GM19438 (cell line): ENCODE measurements around the gene ACADM.
"Not testable (repeated sequence)": the region's sequence is repeated elsewhere in the genome, so short reads cannot be mapped to it uniquely, and the experiment has no call there.

ENCODE experiments used
- ATAC-seq: cut with Tn5 transposase; IDR thresholded peaks from one replicate; pipeline ENCODE4 v1.9.1; 2021; ENCODE audit warnings: low read depth; ENCODE audit not compliant: unreplicated experiment

The ACADM gene

DNA sequence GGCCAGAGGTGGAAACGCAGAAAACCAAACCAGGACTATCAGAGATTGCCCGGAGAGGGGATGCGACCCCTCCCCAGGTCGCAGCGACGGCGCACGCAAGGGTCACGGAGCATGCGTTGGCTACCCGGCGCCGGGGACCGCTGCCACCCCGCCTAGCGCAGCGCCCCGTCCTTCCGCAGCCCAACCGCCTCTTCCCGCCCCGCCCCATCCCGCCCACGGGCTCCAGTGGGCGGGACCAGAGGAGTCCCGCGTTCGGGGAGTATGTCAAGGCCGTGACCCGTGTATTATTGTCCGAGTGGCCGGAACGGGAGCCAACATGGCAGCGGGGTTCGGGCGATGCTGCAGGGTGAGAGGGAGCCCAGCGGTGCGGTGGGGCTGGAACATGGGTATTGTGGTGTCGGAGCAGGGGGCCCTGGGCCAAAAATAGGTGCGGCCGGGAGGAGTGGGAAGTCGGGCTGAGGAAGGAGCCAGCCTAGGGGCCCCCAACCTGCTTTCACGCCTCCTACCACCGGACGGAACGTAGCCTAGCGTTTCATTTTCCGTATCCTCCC lies at the start of gene ACADM:
TSS of gene ACADM (plus strand) at position 238 of the 551 bp plus-strand sequence. CDS start at position 317, 79 bp downstream.
- peak; percentile 91 for ATAC-seq

DNA sequence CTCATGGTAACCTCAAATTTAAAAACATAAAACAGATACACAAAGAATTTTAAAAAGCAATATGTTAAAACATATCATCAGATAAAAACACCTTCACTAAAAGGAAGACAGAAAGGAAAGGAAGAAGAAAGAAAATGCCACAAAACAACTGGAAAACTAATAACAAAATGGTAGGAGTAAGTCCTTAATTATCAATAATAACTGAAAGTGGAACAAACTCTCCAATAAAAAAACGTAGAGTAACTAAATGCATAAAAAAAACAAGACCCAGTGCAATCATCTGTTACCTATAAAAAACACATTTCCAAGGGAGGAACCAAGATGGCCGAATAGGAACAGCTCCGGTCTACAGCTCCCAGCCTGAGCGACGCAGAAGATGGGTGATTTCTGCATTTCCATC lies 47.1 kb upstream of the ACADM start:
- no peak for ATAC-seq

DNA sequence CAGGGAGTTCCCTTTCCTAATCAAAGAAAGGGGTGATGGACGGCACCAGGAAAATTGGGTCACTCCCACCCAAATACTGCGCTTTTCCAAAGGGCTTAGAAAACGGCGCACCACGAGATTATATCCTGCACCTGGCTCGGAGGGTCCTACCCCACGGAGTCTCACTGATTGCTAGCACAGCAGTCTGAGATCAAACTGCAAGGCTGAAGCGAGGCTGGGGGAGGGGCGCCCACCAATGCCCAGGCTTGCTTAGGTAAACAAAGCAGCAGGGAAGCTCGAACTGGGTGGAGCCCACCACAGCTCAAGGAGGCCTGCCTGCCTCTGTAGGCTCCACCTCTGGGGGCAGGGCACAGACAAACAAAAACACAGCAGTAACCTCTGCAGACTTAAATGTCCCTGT lies 46.5 kb upstream of the ACADM start:
- ATAC-seq = not testable (repeated sequence)

DNA sequence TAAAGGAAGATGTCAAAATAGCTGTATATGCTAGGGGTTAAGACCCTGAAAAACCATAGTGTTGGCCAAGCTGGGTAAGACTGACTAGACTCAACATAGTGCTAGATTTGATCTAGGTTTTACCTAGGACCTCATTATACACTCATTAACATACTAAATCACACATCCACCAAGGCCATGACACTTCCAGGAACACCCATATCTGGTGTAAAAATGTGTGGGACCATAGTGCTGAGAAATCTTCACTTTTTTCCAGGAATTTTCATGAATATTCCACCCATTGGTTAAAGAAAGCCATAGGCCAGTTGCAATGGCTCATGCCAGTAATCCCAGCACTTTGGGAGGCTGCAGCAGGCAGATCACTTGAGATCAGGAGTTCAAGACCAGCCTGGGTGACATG lies 34.0 kb upstream of the ACADM start:
- ATAC-seq = no peak

DNA sequence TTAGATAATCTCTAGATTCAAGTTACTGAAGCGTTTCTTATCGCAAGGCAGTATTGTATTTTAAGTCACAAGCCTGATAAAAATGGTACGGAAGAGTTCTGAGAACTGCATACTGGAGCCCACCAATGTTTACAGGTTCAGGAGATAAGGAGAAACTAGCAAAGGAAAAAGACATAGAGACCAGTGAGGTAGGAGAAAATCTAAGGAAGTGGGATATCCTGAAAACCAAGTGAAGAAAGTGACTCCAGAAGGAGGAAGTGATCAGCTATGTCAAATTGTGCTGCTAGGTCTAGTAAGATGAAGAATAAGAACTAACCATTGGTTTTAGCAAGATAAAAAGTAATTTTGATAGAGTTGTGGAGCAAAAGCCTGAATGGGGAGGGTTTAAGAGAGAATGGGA lies 31.0 kb upstream of the ACADM start:
- no peak for ATAC-seq

DNA sequence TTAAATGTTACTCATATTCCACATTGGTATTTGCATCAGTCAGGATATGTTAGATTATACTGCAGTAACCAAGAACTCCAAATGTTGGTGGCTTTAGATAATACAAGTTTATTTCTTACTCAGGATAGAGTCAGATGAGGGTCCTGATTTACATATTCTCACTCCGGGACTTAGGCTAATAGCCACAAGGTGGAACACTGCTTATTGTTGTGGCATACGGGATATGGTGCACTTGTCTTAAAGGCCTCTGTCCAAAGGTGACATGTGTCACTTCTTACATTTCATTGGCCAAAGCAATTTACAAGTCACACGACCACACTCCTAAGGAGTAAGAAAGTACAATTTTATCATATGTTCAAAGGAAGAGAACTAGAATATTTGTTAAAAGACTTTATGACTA lies 28.5 kb upstream of the ACADM start:
- ATAC-seq = no peak

DNA sequence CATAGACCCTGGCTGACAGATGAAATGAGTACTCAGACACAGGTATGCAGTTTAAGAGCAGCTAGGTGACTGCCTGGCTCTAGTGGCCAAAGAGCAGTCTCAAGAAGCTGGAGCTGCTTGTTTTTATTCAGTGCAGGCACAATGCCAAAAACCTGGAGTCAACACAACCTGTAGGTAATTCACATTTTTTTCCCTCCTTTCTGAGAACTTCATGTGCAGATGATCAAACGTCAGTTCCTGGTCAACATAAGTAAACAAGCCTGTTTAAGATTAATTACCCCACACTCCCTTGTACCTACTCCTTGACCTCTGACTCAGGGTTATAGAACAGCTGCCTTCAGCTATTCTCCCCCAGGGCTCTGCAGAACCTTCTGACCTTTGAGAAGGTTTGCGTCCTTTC lies 17.3 kb upstream of the ACADM start:
- ATAC-seq = no peak

DNA sequence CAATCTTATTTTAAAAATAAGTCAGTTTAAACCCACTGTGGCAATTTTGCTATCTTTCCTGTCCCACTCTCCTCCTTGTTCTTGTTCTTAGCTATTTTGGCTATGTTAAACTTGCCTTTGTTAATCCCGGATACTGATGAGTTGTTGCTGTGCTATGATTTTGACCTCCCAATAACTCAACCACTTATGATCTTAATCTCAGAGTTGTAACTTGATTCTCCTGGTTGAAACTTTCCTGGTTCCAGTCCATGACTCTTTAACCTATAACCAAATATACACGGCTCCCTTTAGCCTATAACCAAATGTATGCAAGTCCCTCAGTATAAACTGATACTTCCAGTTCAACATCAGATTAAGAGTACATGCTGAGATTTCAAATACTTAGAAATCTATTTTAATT lies 15.6 kb upstream of the ACADM start:
- no peak for ATAC-seq

DNA sequence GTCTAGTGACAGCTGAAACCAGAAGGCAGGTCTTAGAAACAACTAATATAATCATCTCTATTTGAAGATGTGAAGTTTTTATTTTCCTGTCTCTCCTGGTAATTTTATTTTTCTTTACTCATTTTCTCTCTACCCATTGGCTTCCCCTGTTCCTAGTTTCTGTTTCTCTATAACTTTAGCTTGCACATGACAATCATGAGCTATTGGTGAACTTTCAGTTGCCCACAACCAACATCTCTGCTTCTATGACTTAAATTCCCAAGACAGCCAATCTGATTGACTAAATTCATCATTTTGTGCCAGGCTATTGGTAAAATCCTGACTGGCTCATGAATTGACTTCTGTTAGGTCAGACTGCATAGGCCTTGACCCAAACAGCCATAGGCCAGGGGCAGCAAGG lies 13.7 kb upstream of the ACADM start:
- ATAC-seq = no peak

DNA sequence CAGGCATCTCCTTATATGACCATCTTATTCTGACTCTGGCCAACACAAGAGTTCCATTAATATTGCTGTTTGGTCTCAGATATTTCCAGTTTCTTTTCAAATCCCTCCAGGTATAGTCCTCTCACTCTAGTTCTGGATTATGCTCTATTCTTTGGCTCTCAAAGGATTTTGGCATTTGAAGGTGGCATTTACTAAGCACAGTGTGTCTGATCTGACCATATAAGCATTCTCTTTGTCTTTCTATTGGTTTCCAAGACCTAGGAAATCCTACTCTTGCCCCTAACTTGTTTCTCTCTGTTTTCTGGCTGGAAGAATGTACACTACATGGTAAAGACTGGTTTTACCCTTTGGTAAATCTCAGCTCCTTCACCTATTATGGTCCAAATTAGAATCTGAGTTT lies 12.7 kb upstream of the ACADM start:
- no peak for ATAC-seq

DNA sequence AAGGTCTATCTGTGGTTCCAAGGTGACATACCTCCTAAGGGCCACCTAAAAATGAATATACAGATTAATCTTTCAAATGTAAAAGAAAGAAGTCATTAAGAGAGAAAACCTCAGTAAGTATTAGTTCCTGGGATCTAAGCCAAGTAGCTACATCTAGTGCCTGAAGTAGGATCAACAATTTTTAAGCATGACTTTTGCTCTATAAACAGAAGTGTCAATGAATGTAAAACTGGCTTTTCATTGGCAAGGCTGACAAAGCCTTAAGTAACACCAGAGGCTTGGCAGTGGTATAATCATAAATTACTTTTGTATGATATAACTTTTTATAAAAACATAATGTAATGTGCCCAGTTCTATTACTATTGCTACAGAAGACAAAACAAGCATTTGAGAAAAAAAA lies 12.2 kb upstream of the ACADM start:
- no peak for ATAC-seq

DNA sequence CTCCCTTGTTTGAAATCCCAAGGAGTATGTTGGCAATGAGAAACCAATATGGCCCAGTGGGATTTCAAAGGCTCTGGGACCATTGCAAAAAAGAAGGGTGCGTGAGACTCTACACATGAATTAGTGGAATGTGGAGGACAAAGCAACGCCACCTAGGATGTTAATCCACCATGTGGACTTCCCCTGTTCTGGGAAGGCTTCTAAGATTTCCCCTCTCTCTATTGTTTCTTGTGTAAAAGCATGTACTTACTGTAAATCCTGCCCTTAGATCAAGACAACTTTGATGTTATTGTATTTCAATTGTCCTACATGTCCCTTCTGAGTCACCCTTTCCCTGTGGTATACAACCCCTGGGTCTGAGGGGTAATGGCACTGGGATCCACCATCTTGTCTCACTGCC lies 4.7 kb upstream of the ACADM start:
- no peak for ATAC-seq

DNA sequence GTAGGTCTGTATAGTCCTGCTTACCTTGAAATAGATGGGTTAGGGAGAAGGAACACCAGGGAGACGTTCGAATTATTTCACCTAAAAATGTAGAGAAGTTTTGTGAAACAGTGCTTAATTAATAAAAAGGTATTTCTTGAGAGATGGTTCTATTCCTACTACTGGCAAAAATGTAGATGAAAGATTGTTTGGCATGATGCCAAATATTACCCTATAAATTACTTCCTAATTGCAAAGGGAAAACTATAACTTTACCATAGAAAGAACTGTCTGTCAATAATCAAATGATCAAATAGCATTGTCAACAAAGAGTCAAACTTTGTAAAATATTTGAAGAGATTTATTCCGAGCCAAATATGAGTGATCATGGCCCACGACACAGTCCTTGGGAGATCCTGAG lies 4.2 kb upstream of the ACADM start:
- ATAC-seq = no peak

DNA sequence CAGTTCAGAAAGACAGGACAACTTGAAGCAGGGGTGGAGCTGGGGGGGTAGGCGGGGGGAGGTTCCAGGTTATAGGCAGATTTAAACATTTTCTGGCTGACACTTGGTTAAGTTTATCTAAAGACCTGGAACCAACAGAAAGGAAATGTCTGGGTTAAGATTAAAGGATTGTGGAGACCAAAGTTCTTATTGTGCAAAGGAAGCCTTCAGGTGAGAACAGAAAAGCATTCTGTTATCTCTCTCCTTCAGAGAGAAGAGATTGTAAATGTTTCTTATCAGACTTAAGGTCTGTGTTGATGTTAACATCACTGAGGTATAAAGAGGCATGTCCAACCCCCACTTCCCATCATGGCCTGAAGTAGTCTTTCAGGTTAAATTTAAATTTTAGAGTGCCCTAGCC lies 3.7 kb upstream of the ACADM start:
- ATAC-seq = no peak

DNA sequence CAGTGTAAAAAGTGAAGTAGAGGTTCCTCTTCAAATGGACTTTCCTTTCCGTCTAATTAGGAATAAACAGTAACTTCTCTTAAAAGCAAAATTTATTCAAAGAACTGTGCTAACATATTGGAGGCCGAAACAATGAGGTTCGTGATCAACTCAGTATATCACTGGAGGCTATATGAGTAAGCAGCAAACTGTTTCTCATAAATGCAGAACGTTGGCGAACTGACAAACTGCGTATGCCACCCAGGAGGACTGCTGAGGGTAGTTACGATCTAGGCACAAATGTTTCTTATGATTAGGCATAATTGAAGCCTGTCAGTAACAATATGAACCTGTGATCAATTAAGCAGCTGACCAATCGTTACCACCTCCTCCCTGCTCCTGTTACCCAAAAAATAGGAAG lies 2.3 kb upstream of the ACADM start:
- not testable (repeated sequence) for ATAC-seq

DNA sequence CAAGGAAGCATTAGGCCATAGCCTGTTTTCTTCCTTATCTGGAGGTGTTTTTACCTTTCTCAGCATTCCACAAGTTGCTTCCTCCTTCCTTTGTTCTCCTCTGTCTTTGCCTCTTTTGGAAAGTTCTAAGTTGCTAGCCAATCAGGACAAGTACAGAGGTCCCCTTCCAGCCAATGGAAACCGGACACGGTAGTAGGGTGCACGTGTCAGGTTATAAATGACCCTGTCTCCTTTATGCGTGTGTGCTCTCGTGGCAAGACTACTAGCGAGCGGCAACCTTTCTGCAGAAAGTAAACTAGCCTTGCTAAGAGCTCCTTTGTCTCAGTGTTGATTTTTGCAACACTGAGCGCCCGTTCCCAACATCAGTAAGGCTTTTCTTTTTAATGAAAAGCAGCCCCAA lies 1.5 kb upstream of the ACADM start:
- no peak for ATAC-seq

DNA sequence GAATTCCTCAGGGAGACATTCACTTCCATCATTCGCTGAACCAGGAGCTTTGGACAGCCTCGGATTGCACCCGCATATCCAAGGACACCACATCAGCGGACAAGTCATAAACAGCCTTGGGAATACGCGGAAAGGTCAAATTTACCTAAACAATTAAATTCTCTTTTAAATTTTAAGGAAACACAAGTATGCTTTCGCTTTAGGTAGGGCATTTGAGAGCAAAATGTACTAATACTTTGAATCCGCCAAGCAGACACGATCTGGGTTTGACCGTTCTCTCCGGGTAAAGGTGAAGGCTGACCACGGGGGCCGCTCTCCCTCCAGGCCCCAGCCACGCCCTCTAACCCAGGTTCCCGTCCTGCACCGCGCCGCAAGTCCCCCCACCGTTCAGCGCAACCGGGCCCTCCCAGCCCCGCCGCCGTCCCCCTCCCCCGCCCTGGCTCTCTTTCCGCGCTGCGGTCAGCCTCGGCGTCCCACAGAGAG lies 479 bp upstream of the ACADM start:
- peak; percentile 70 for ATAC-seq

DNA sequence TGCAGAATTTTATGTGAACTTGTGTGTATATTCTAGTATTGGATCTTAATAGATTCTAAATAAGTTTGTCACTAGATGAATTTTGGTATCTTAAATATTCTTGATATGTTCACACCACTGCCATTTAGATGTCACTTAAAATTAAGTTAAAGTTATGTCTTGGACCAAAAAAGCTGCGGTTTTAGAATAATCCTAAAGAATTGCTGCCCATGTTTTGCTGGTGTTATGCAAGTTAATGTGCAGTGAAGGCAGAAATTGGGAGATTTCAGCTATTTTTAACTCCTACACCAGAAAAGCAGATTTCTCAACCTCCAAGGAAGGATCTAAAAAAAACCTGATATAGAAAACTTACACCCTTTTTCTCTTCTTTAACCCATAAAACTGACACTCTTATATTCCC lies 757 bp downstream of the ACADM start:
- ATAC-seq = no peak

DNA sequence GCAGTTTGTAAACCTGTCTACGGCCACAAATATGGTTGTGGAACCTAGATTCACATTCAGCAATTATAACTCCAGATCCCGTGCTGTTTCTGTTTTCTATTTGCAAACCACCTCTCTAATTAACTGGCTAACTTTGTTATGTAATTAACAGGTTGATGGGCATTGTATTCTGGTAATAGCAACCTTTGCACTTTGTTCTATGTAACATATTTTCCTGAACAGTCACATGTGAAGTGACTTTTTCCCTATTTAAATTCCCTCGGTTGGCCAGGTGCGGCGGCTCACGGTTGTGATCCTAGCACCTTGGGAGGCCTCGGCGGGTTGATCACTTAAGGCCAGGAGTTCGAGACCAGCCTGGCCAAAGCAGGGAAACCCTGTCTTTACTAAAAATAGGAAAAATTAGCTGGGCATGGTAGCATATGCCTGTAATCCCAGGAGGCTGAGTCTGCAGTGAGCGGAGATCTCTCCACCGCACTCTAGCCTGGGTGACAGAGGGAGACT lies 1.4 kb downstream of the ACADM start:
- ATAC-seq = no peak

DNA sequence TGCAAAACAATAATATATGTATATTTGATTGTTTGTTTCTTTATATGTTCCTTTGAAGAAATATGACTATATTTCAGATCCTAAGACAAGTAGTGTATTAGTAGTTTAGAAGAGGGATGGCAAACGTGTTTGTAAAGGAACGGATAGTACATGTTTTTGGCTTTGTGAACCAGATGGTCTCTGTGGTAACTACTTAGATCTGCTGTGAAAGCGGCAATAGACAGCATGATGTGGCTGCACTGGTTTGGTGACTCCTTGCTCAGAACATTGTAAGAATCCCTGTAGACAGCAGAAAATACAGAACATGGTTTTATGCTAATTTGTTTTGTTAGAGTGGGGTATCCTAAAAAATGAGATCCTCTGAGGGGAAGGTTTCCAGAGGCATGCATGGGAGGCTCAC lies 3.1 kb downstream of the ACADM start:
- no peak for ATAC-seq

DNA sequence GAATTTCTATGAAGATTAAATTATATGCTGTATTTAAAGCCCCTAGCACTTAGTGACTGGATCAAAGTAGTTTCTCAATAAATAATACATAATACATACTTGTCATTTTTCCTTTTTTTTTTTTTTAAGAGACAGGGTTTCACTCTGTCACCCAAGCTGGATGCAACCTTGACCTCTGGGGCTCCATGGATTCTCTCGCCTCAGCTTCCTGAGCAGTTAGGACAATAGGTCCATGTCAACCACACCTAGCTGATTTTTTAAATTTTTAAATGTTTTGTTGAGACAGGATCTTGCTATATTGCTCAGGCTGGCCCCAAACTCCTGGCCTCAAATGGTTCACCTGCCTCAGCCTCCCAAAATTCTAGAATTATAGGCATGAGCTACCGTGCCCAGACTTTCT lies 5.9 kb downstream of the ACADM start:
- no peak for ATAC-seq

DNA sequence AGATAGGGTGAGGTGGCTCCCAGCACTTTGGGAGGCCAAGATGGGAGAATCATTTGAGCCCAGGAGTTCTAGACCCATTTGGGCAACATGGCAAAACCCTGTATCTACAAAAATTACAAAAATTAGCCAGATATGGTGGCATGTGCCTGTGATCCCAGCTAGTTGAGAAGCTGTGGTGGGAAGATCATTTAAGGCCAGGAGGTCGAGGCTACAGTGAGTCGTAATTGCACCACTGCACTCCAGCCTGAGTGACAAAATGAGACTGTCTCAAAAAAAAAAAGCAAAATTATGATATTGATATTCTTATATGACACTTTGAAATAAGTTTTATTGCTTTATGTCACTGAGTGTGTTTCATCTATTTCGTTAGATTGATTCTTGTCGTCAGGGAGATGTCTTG lies 7.4 kb downstream of the ACADM start:
- ATAC-seq = no peak

DNA sequence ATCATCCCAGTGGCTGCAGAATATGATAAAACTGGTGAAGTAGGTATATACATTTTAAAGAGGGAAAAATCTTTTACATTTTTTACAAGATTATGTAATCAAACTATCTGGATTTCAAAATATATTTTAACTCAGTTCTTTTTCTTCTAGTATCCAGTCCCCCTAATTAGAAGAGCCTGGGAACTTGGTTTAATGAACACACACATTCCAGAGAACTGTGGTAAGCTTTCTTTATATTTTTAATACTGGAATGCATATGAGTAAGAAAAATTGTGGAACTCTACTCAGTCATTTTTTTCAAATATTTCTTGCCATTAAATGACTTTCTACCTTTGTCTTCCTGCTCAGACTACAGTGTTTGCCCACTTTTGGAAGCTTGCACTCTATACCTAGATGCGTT lies 8.2 kb downstream of the ACADM start:
- ATAC-seq = no peak
